ENCODE data around the gene TEX51. TPM values are rescaled to one million over a fixed set of nuclear protein-coding genes. Genes with fewer than 3 reads are reported as not detected.

The TEX51 gene
- polyA plus RNA-seq, 1 of the 3 experiments (the other 2 are of a cell fraction), result not detected

GRCh38 chr2:126887506-126887905 lies 11.2 kb upstream of the TEX51 start:
- no peak overlapping the region for H3K4me2 ChIP-seq
- CTCF ChIA-PET, result no interaction called here
- no peaks in the 10 kb centered on the region for H4K20me1 ChIP-seq (ENCODE audit: insufficient read depth)
- no peak for DNase-seq
- H3K27me3 ChIP-seq (ENCODE audit: insufficient read depth), result no peaks in the 10 kb centered on the region
- no peaks in the 10 kb centered on the region for H3K9me2 ChIP-seq
- POLR2A ChIA-PET, result no interaction called here
- H3K9me3 ChIP-seq, result no peaks in the 10 kb centered on the region
- no peaks in the 10 kb centered on the region for H3F3A ChIP-seq (replicated peaks; ENCODE audit: insufficient read depth)
- no peak overlapping the region for H3K9ac ChIP-seq
- no peak overlapping the region for H3K4me3 ChIP-seq (ENCODE audit: low read depth in 2 of 2, low read length in 1 of 2)
- H2AFZ ChIP-seq (ENCODE audit: low read depth), result no peak overlapping the region
- 53% methylated on average over 9 of the region's 9 CpGs for WGBS (ENCODE audit: low lambda C conversion rate)
- TF ChIP-seq ZBTB33 (IDR thresholded peaks at IDR 0.05; ENCODE audit: borderline replicate concordance, low read depth), result no peak
- no peak for TF ChIP-seq NFIC (IDR thresholded peaks at IDR 0.05; ENCODE audit: borderline replicate concordance)
- no peak for TF ChIP-seq YY1 (IDR thresholded peaks at IDR 0.05; ENCODE audit: low read depth)
- TF ChIP-seq IRF3 (IDR thresholded peaks at IDR 0.05; ENCODE audit: low read depth, low read length), result no peak
- TF ChIP-seq REST (IDR thresholded peaks at IDR 0.05; ENCODE audit: low read depth, low read length), result no peak
- TF ChIP-seq TAF1 (IDR thresholded peaks at IDR 0.05; ENCODE audit: borderline replicate concordance, low read depth, low read length), result no peak
- no peak overlapping the region for H3K27ac ChIP-seq (ENCODE audit: low read depth in 2 of 2, low read length in 1 of 2)
- peaks cover 0 to 16% of the 10 kb centered on the region in 2 experiments; a peak in 1 of 4 replicates for H3K4me1 ChIP-seq (ENCODE audit: control insufficient read depth in 1 of 2, insufficient read depth in 2 of 2, low read depth in 1 of 2, low read length in 1 of 2)
- no peaks in the 10 kb centered on the region for H3K79me2 ChIP-seq (ENCODE audit: insufficient read depth)
- no peaks in the 10 kb centered on the region for H3K36me3 ChIP-seq (replicated peaks in 1 of 2; ENCODE audit: control insufficient read depth in 1 of 2, insufficient read depth in 2 of 2, low read length in 1 of 2)

GRCh38 chr2:126888046-126888445 lies 10.6 kb upstream of the TEX51 start:
- no peak for DNase-seq
- 50% methylated on average over 6 of the region's 6 CpGs for WGBS (ENCODE audit: low lambda C conversion rate)
- H3K36me3 ChIP-seq (replicated peaks in 1 of 2; ENCODE audit: control insufficient read depth in 1 of 2, insufficient read depth in 2 of 2, low read length in 1 of 2), result no peaks in the 10 kb centered on the region
- no peak for TF ChIP-seq MEF2A (IDR thresholded peaks at IDR 0.05; ENCODE audit: borderline replicate concordance, low read depth)
- TF ChIP-seq EP300 (IDR thresholded peaks at IDR 0.05; ENCODE audit: borderline replicate concordance in 1 of 2, low read depth in 1 of 2, low read length in 1 of 2), result no peak
- no peak for TF ChIP-seq RCOR1 (IDR thresholded peaks at IDR 0.05; ENCODE audit: low read length)
- no peak for TF ChIP-seq MAX (IDR thresholded peaks at IDR 0.05; ENCODE audit: low read depth)
- TF ChIP-seq TAF1 (IDR thresholded peaks at IDR 0.05; ENCODE audit: borderline replicate concordance, low read depth, low read length), result no peak
- no peak for TF ChIP-seq RXRA (IDR thresholded peaks at IDR 0.05; ENCODE audit: borderline replicate concordance, low read depth)
- TF ChIP-seq ELF1 (IDR thresholded peaks at IDR 0.05), result no peak
- no peak for TF ChIP-seq SMC3 (IDR thresholded peaks at IDR 0.05; ENCODE audit: low read depth, low read length)
- no peak for TF ChIP-seq EZH2phosphoT487 (IDR thresholded peaks at IDR 0.05; ENCODE audit: borderline replicate concordance, low read depth)
- no peak for TF ChIP-seq TCF12 (IDR thresholded peaks at IDR 0.05)
- no peak for TF ChIP-seq IRF3 (IDR thresholded peaks at IDR 0.05; ENCODE audit: low read depth, low read length)
- TF ChIP-seq RFX5 (IDR thresholded peaks at IDR 0.05; ENCODE audit: low read length), result no peak
- TF ChIP-seq FOSL2 (IDR thresholded peaks at IDR 0.05; ENCODE audit: borderline replicate concordance, low read depth), result no peak
- TF ChIP-seq YY1 (IDR thresholded peaks at IDR 0.05; ENCODE audit: low read depth), result no peak
- TF ChIP-seq FOXJ3 (CRISPR knock-in tag; IDR thresholded peaks at IDR 0.05), result no peak
- no peak for TF ChIP-seq POLR2AphosphoS5 (IDR thresholded peaks at IDR 0.05; ENCODE audit: low read depth, low read length)

More at GRCh38 chr2:126888046-126888445, 10.6 kb upstream of the TEX51 start:
- no peaks in the 10 kb centered on the region for H3K79me2 ChIP-seq (ENCODE audit: insufficient read depth)
- H3K27ac ChIP-seq (ENCODE audit: low read depth in 2 of 2, low read length in 1 of 2), result no peak overlapping the region
- H4K20me1 ChIP-seq (ENCODE audit: insufficient read depth), result no peaks in the 10 kb centered on the region
- H3F3A ChIP-seq (replicated peaks; ENCODE audit: insufficient read depth), result no peaks in the 10 kb centered on the region
- CTCF ChIA-PET, result no interaction called here
- H3K9ac ChIP-seq, result no peak overlapping the region
- no peaks in the 10 kb centered on the region for H3K9me3 ChIP-seq
- no peaks in the 10 kb centered on the region for H3K9me2 ChIP-seq
- H3K4me2 ChIP-seq, result no peak overlapping the region
- no peak overlapping the region for H3K4me3 ChIP-seq (ENCODE audit: low read depth in 2 of 2, low read length in 1 of 2)
- H3K27me3 ChIP-seq (ENCODE audit: insufficient read depth), result no peaks in the 10 kb centered on the region
- POLR2A ChIA-PET, result no interaction called here
- H3K4me1 ChIP-seq (ENCODE audit: control insufficient read depth in 1 of 2, insufficient read depth in 2 of 2, low read depth in 1 of 2, low read length in 1 of 2), result peaks cover 0 to 16% of the 10 kb centered on the region in 2 experiments; a peak in 1 of 4 replicates
- no peak overlapping the region for H2AFZ ChIP-seq (ENCODE audit: low read depth)

Data from SK-N-SH (cell line).